Stomach (tissue), 9 donors: ENCODE results near the gene DDB1. TPM values are rescaled to one million over a fixed set of nuclear protein-coding genes. Genes with fewer than 3 reads are reported as not detected.

Experiments
- DNase-seq, 2 donors: peaks; one replicate each; pipeline versions ENCODE4 v3.0.0 to v3.0.0-alpha.2; 2013 to 2019
- H3K27ac ChIP-seq, 5 donors: fragments of 200-600 bp in 4 of 5; sonication (generic) in 4 of 5; one replicate each; pipeline ENCODE4 v1.5.1; 2013 to 2019; ENCODE audit warnings: mild to moderate bottlenecking in 1 of 5, moderate library complexity in 1 of 5
- H3K27me3 ChIP-seq, 3 donors: fragments of 200-600 bp; sonication (generic); one replicate each; pipeline ENCODE4 v1.5.1; 2017 to 2019; ENCODE audit warnings: mixed run types in 1 of 3
- H3K36me3 ChIP-seq, 4 donors: fragments of 200-600 bp; sonication (generic); 1 replicate in 3 of 4; 2 replicates in 1 of 4; pipeline ENCODE4 v1.5.1; 2016 to 2019
- H3K4me1 ChIP-seq, 4 donors: fragments of 200-600 bp; sonication (generic); one replicate each; pipeline ENCODE4 v1.5.1; 2016 to 2019
- H3K4me3 ChIP-seq, 4 donors: fragments of 200-600 bp; sonication (generic) in 3 of 4; one replicate each; pipeline ENCODE4 v1.5.1; 2016 to 2019; ENCODE audit warnings: mild to moderate bottlenecking in 1 of 4
- H3K9me3 ChIP-seq, 4 donors: fragments of 200-600 bp; sonication (generic); one replicate each; pipeline ENCODE4 v1.5.1; 2016 to 2019
- CTCF ChIP-seq, 7 experiments: fragments of 450-650 bp in 4 of 7; fragments of 200-600 bp in 3 of 7; sonication (generic) in 3 of 7; IDR thresholded peaks; one replicate each; pipeline ENCODE4 v1.5.1; 2016 to 2019; ENCODE audit warnings: antibody characterized with exemption in 7 of 7, control low read depth in 2 of 7, mild to moderate bottlenecking in 1 of 7
- EP300 ChIP-seq: sonication (generic); formaldehyde crosslinking; IDR thresholded peaks from one replicate; pipeline ENCODE4 v1.6.1; 2017; ENCODE audit warnings: antibody characterized with exemption
- POLR2A ChIP-seq, 4 donors: fragments of 450-650 bp; IDR thresholded peaks; one replicate each; pipeline ENCODE4 v1.6.1; 2016; ENCODE audit warnings: antibody characterized with exemption in 4 of 4, control low read depth in 2 of 4, mild to moderate bottlenecking in 1 of 4, moderate library complexity in 1 of 4
- POLR2AphosphoS5 ChIP-seq, 3 donors: sonication (generic); formaldehyde crosslinking; IDR thresholded peaks; one replicate each; pipeline ENCODE4 v1.6.1; 2016; ENCODE audit warnings: antibody characterized with exemption in 3 of 3
- WGBS, 5 donors: extraction: QIAGEN DNeasy Blood & Tissue Kit in 3 of 5; methylation state at CpG; one replicate each; pipeline versions ENCODE4 v1.1.5 to v1.1.7; 2013 to 2018; 5-methylcytosine and 5-hydroxymethylcytosine counted together
- intact Hi-C: fragments of 100-400 bp; cut with DNase I; formaldehyde crosslinking; loops from one replicate; pipeline ENCODE4 v1.15.1; 2023; ENCODE audit warnings: low total_unique reads
- polyA plus RNA-seq, 3 donors: library from polyadenylated mRNA; stranded (reverse); fragments of 200-250 nt; gene quantifications; one replicate each; pipeline ENCODE4 v1.2.3, GENCODE V29; 2013
- total RNA-seq, 5 donors: library from RNA; depleted of rRNA; stranded (reverse); fragments of >200 nt; gene quantifications; one replicate each; pipeline versions ENCODE4 v1.1.0 to v1.2.3, GENCODE V29; 2014 to 2016
- donor health status: healthy with polysubstance abuse.
- donor health status: Bipolar disorder and iron deficiency.
- donor health status: healthy.

DDB1 gene
- total and polyA plus RNA-seq, 8 donors: 44.2 to 489 (median 114) TPM

GRCh38 chr11:61354208-61354607, 21.3 kb upstream of the DDB1 start:
- Histone ChIP-seq H3K4me3 (no peak overlapping the region), H3K36me3 (peaks cover 23 to 69% (median 68%) of the 10 kb centered on the region in 4 donors), H3K27me3 (no peaks in the 10 kb centered on the region), H3K9me3 (no peaks in the 10 kb centered on the region), H3K4me1 (peaks cover 0 to 18% (median 4%) of the 10 kb centered on the region in 4 donors), H3K27ac (no peak overlapping the region)
- DNase-seq: no peak
- no peak for TF ChIP-seq POLR2A (IDR thresholded peaks at IDR 0.05)
- TF ChIP-seq POLR2AphosphoS5 (IDR thresholded peaks at IDR 0.05): no peak
- TF ChIP-seq CTCF (IDR thresholded peaks at IDR 0.05): no peak
- no peak for TF ChIP-seq EP300
- intact Hi-C loops: no loop called here
- 86 to 89% (median 88%) methylated on average over 2 of the region's 2 CpGs for WGBS, 5 donors

GRCh38 chr11:61353131-61354067, 20.5 kb upstream of the DDB1 start:
- Histone ChIP-seq H3K36me3 (peaks cover 29 to 77% (median 76%) of the 10 kb centered on the region in 4 donors), H3K4me1 (peaks cover 0 to 19% (median under 1%) of the 10 kb centered on the region in 4 donors), H3K27ac (no peak overlapping the region), H3K9me3 (no peaks in the 10 kb centered on the region), H3K4me3 (no peak overlapping the region), H3K27me3 (no peaks in the 10 kb centered on the region)
- no peak for DNase-seq
- intact Hi-C loops: no loop called here
- no peak for TF ChIP-seq POLR2A (IDR thresholded peaks at IDR 0.05)
- no peak for TF ChIP-seq EP300
- no peak for TF ChIP-seq POLR2AphosphoS5 (IDR thresholded peaks at IDR 0.05)
- no peak for TF ChIP-seq CTCF (IDR thresholded peaks at IDR 0.05)
- 86 to 90% (median 87%) methylated on average over 15 of the region's 15 CpGs for WGBS, 5 donors

- WGBS, 5 donors: 82 to 85% (median 84%) methylated on average over 8 of the region's 8 CpGs
- Histone ChIP-seq H3K36me3 (peaks cover 31 to 91% (median 88%) of the 10 kb centered on the region in 4 donors), H3K4me1 (peaks cover 0 to 22% (median 5%) of the 10 kb centered on the region in 4 donors), H3K27ac (no peak overlapping the region), H3K4me3 (no peak overlapping the region), H3K9me3 (no peaks in the 10 kb centered on the region), H3K27me3 (no peaks in the 10 kb centered on the region)
- no peak for DNase-seq
- TF ChIP-seq CTCF (IDR thresholded peaks at IDR 0.05): no peak
- TF ChIP-seq POLR2AphosphoS5 (IDR thresholded peaks at IDR 0.05): no peak
- no peak for TF ChIP-seq POLR2A (IDR thresholded peaks at IDR 0.05)
- no peak for TF ChIP-seq EP300
- intact Hi-C loops: no loop called here
Observed at GRCh38 chr11:61352038-61352437, 19.1 kb upstream of the DDB1 start.

- Histone ChIP-seq H3K27me3 (no peaks in the 10 kb centered on the region), H3K9me3 (no peaks in the 10 kb centered on the region), H3K4me3 (no peak overlapping the region), H3K4me1 (peaks cover 7 to 26% (median 17%) of the 10 kb centered on the region in 4 donors), H3K27ac (no peak overlapping the region), H3K36me3 (peaks cover 31 to 92% (median 85%) of the 10 kb centered on the region in 4 donors)
- no peak for DNase-seq
- WGBS, 5 donors: 93 to 99% (median 97%) methylated on average over 8 of the region's 8 CpGs
- TF ChIP-seq EP300 (no peak), POLR2AphosphoS5 (IDR thresholded peaks at IDR 0.05) (no peak), POLR2A (IDR thresholded peaks at IDR 0.05) (no peak), CTCF (IDR thresholded peaks at IDR 0.05) (no peak)
- intact Hi-C loops: no loop called here
Observed at GRCh38 chr11:61350803-61351202, 17.9 kb upstream of the DDB1 start.
